Tongue (tissue), 2 donors: ENCODE measurements around the gene DEPP1. TPM values are rescaled to one million over a fixed set of nuclear protein-coding genes. Genes with fewer than 3 reads are reported as not detected.

Experiments used
- DNase-seq: peaks from one replicate; pipeline ENCODE4 v3.0.0-alpha.2; 2015
- total RNA-seq: library from RNA; depleted of rRNA; stranded (reverse); fragments of >200 nt; gene quantifications from one replicate; pipeline ENCODE4 v1.2.3, GENCODE V29; 2014

DEPP1 gene
- total RNA-seq, 1 donor from 2014 or later, result 44.6 TPM

- DNase-seq, result no peak
Observed at GRCh38 chr10:44954042-44954441, 24.6 kb downstream of the DEPP1 start.

- DNase-seq, result no peak
Observed at GRCh38 chr10:44952779-44953231, 25.8 kb downstream of the DEPP1 start.

GRCh38 chr10:44951576-44952226, 26.9 kb downstream of the DEPP1 start:
- no peak for DNase-seq

GRCh38 chr10:44950326-44951225, 28.0 kb downstream of the DEPP1 start:
- DNase-seq, result no peak

- no peak for DNase-seq
Observed at GRCh38 chr10:44949915-44950314, 28.7 kb downstream of the DEPP1 start.

GRCh38 chr10:44949127-44949802, 29.3 kb downstream of the DEPP1 start:
- DNase-seq, result no peak

- DNase-seq, result no peak
Observed at GRCh38 chr10:44948642-44949041, 30.0 kb downstream of the DEPP1 start.

GRCh38 chr10:44947371-44948152, 31.0 kb downstream of the DEPP1 start:
- DNase-seq, result peak; percentile 88

- DNase-seq, result no peak
Observed at GRCh38 chr10:44946205-44946604, 32.4 kb downstream of the DEPP1 start.

GRCh38 chr10:44944354-44944753, 34.3 kb downstream of the DEPP1 start:
- no peak for DNase-seq

- DNase-seq, result no peak
Observed at GRCh38 chr10:44939691-44940401, 38.8 kb downstream of the DEPP1 start.

GRCh38 chr10:44938956-44939355, 39.7 kb downstream of the DEPP1 start:
- DNase-seq, result no peak

GRCh38 chr10:44937196-44938005, 41.2 kb downstream of the DEPP1 start:
- no peak for DNase-seq

- DNase-seq, result no peak
Observed at GRCh38 chr10:44936314-44936975, 42.2 kb downstream of the DEPP1 start.

- DNase-seq, result no peak
Observed at GRCh38 chr10:44935966-44936295, 42.7 kb downstream of the DEPP1 start.

GRCh38 chr10:44935201-44935965, 43.2 kb downstream of the DEPP1 start:
- peak; percentile 89 for DNase-seq

GRCh38 chr10:44934416-44935200, 44.0 kb downstream of the DEPP1 start:
- DNase-seq, result no peak
